SK-N-MC (cell line): Measurements from ENCODE around the gene GJA10.

Source experiments
- EZH2 ChIP-seq: fragments of 200-600 bp; sonication (generic); IDR thresholded peaks from one replicate; pipeline ENCODE4 v1.6.1; 2017; ENCODE audit warnings: antibody characterized with exemption
- POLR2AphosphoS5 ChIP-seq: IDR thresholded peaks from 2 replicates; pipeline ENCODE4 v1.6.1; 2012; ENCODE audit warnings: mild to moderate bottlenecking, low read depth, low read length, borderline replicate concordance

DNA sequence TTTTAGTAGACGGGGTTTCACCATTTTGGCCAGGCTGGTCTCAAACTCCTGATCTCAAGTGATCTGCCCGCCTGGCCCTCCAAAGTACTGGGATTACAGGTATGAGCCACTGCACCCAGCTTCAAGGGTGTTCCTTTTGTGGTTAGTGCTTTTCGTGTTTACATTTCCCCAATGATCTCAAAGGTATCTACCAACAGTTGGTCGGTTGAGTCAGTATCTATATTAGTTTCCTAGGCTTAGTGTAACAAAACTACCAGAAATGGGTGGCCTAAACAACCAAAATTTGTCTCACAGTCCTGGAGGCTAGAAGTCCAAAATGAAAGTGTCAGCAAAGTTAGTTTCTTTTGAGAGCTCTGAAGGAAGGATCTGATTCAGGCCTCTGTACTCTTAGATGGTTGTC is 34.5 kb upstream of the GJA10 start:
- TF ChIP-seq EZH2, result no peak
- no peak for TF ChIP-seq POLR2AphosphoS5
